Lower leg skin (tissue), 3 donors: ENCODE data around the gene ENPP6.

ENCODE experiments used
- POLR2A ChIP-seq, 2 donors: fragments of 450-650 bp; IDR thresholded peaks; one replicate each; pipeline ENCODE4 v1.6.1; 2016 to 2017; ENCODE audit warnings: antibody characterized with exemption in 2 of 2, mild to moderate bottlenecking in 1 of 2, moderate library complexity in 1 of 2
- TF ChIP-seq, protein P1 (sequence below), 3 donors: fragments of 450-650 bp; IDR thresholded peaks; one replicate each; pipeline ENCODE4 v1.5.1; 2016; ENCODE audit warnings: antibody characterized with exemption in 3 of 3, mild to moderate bottlenecking in 3 of 3, moderate library complexity in 2 of 3

DNA sequence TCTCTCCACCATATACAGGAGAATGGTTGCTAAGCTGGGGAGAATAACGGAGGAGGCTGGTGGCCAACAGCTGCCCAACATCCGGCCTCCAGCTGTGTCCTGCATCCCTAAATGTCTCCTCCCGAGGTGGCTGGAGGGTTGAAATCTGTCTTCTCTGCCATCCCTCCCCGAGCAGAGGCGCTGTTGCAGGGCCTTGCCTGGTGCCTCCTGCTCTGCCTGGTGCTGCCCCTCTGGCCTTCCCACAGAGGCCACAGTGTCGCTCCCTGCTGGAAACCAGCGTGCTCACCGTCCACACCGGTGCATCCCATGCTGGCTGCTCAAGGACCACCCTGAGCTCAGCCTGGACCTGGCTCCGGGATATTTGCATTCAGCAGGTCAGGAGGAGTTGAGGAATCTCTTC lies 115.2 kb downstream of the ENPP6 start:
- no peak for TF ChIP-seq POLR2A (IDR thresholded peaks at IDR 0.05)
- TF ChIP-seq, protein P1, sequence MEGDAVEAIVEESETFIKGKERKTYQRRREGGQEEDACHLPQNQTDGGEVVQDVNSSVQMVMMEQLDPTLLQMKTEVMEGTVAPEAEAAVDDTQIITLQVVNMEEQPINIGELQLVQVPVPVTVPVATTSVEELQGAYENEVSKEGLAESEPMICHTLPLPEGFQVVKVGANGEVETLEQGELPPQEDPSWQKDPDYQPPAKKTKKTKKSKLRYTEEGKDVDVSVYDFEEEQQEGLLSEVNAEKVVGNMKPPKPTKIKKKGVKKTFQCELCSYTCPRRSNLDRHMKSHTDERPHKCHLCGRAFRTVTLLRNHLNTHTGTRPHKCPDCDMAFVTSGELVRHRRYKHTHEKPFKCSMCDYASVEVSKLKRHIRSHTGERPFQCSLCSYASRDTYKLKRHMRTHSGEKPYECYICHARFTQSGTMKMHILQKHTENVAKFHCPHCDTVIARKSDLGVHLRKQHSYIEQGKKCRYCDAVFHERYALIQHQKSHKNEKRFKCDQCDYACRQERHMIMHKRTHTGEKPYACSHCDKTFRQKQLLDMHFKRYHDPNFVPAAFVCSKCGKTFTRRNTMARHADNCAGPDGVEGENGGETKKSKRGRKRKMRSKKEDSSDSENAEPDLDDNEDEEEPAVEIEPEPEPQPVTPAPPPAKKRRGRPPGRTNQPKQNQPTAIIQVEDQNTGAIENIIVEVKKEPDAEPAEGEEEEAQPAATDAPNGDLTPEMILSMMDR (IDR thresholded peaks at IDR 0.05), result no peak
